Embryonic facial prominence (tissue), 1 donor: Measurements from ENCODE around the gene EHF.
"Not testable (repeated sequence)": the region's sequence is repeated elsewhere in the genome, so short reads cannot be mapped to it uniquely, and the experiment has no call there.

ENCODE experiments used
- DNase-seq: peaks from one replicate; pipeline ENCODE4 v3.0.0-alpha.2; 2016; ENCODE audit errors: extremely low spot score

Gene EHF

GRCh38 chr11:34668583-34669053 lies 47.7 kb downstream of the EHF start:
- no peak for DNase-seq

- DNase-seq: no peak
These were observed 48.6 kb downstream of the EHF start for GRCh38 chr11:34669458-34669857.

DNA sequence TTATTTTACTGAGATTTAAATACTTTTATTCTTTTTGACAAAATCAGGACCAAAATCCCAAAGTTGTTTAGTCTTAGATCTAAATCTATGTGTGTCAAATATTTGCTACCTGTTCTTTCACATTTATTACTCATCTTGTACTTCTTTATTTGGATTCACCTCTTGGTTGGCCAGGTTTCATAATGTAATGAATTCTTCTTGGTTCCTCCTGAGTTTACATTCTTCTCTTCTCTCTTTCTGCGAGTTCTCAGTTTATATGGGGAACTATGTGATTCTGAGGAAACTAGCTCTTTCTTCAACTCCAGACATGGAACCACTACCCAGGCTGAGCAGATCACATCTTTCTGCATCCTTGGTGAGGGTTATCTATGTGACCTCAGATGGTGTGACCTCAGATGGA lies 50.2 kb downstream of the EHF start:
- DNase-seq: no peak

GRCh38 chr11:34671946-34672345 lies 51.1 kb downstream of the EHF start:
- no peak for DNase-seq

DNA sequence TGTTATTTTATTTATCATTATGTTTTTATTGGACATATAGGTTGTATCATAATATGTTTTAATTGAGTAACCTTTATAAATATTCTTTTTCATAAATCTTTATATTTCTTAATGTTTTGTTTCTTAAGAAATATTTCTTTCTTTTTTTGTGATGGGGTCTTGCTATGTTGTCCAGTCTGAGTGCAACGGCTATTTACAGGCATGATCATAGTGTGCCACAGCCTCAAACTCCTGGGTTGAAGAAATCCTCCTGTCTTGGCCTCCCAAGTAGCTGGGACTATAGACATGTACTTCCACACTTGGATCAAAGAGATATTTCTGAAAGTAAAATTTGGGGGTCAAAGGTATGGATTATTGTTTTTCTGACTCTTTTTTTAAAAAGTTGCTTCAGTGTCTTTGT lies 53.1 kb downstream of the EHF start:
- DNase-seq: no peak

DNA sequence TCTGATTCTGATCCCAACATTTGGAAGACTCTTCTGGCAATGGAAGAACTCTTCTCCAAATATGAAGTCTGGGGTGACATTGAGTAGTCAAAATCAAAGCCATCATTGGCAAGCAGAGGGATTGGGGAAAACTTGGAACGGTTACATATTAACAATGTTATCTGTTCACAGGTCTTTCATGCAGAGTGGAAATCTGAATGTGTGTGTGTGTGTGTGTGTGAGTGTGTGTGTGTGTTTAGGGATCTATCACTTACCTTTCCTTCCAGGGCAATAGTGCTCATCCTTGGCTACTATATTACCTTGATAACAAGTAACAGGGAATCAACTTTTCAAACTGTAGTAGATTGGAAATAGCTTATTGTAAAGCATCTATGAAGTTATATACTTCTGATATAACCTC lies 55.3 kb downstream of the EHF start:
- DNase-seq: no peak

DNA sequence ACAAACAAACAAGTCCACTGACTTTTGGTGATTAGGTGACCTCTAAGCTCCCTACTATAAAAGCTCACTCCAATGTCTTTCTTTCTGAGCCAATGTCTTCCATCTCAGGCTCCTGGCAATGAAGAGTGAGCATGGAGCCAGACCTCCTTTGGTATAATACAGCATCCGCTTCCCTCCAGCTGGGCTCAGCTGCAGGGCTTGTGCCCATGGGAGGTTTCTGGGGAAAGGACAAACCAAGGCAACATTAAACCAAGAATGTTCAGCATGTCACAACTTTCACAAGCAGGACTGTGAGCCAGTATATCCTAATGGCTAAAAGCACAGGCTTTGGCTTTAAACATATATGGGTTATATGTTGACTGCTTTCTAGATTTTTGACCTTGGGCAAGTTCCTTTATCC lies 58.8 kb downstream of the EHF start:
- DNase-seq: no peak

DNA sequence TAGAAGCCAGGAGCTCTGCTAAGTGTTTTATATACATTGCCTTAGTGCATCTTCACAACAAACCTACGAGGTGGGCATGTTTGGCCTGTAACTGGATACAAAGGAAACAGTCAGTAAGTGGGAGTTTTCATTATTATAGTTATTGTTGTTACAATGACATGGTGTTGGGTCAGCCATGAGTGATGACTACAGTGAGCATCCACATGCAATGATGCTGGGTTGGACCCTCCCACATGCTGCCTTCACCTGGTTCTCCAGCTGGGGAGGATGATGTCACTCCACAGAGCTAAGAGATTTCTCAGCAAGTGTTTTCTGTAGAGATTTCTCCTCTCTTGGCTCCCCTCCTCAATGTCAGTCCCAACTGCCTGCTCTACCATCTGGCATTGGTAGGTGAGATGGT lies 59.3 kb downstream of the EHF start:
- no peak for DNase-seq

DNA sequence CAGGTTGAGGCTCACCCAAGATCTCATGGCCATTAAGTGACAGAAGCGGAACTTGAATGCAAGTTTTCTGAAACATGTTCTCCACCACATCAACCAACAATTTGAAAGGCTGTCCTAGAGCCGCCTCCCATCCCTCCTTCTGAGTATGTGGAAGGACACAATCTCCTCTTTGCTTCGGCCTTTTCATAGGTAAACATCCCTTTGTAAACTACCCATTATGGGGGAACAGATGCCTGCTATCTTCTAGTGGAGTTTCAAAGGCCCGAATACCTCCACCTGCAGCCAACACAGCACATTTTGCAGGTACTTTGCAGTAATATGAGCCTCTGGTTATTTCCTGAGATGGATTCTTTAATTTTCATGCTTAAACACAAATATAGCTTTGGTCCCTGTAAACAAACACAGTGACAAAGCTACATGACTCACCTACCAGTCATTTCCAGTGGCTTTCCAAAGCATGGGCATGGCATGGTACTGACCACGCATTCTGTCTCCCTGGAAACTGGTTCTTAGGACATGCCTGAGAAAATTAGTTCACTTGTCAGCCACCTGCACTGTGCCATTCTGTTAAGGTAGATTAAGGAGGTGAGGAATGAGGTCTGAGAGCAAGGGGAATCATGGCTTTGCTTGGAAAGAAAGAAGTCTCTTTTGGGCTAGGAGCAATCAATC lies 60.2 kb downstream of the EHF start:
- DNase-seq: no peak

GRCh38 chr11:34682825-34683224 lies 61.9 kb downstream of the EHF start:
- DNase-seq: no peak

- no peak for DNase-seq
These were observed 62.5 kb downstream of the EHF start for GRCh38 chr11:34683396-34683795.

DNA sequence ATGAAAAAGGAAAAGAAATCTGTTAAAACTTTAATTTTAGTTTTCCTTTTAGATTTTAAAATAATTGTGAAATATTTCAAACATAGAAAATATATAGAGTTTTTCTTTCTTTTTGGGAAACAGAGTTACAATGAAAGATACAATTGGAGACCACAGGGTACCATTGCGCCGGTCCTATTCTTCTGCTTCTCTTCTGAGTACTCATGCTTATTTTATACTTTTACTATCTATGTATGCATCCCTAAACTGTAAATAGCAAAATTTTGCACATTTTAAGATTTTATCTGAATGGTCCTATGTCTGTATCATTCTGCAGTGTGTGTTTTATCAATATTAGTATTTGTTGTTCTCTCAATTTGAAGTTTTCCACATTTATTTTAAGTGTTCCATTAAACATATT lies 65.0 kb downstream of the EHF start:
- DNase-seq: no peak

GRCh38 chr11:34692299-34692698 lies 71.4 kb downstream of the EHF start:
- not testable (repeated sequence) for DNase-seq

DNA sequence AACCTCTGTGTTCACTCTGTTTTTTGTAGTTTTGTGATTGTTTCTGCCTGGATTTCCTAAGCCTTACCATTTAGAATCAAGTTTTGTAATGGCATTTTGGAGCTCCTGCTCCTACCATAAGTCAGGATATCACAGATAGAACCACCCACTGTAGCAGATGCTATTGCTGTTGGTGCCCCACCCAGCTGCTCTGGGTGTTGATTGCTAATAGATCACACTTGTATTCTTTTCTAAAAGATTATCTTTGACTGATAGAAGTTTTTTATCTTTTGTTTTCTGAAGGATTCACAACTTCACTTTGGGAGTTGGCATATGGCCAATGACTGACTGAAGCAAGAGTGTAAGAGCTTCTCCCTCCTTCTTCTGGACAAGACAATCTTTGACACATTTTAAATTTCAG lies 76.0 kb downstream of the EHF start:
- DNase-seq: no peak

- no peak for DNase-seq
These were observed 86.0 kb downstream of the EHF start for GRCh38 chr11:34706709-34707461.

- no peak for DNase-seq
These were observed 86.6 kb downstream of the EHF start for GRCh38 chr11:34707462-34707840.
